OCI-LY7 (cell line): Measurements from ENCODE around the gene ETV7. TPM values are rescaled to one million over a fixed set of nuclear protein-coding genes. Genes with fewer than 3 reads are reported as not detected.

Experiments
- BruUV-seq: library from RNA; stranded (reverse); fragments of 400-500 nt; replicated peaks from 2 replicates; lab custom pipeline; 2021; lab: Mats Ljungman, UMichigan
- CTCF ChIA-PET: fragments of 300-600 bp; sonication (Branson Sonifier 250); formaldehyde crosslinking; loops from one replicate; lab custom pipeline; 2022; ENCODE audit warnings: antibody characterized with exemption; ENCODE audit not compliant: unreplicated experiment; lab: Charles Lee
- POLR2A ChIA-PET: fragments of 300-600 bp; sonication (Branson Sonifier 250); formaldehyde crosslinking; loops from one replicate; lab custom pipeline; 2022; ENCODE audit warnings: antibody characterized with exemption; lab: Charles Lee
- DNase-seq: peaks from one replicate; pipeline ENCODE4 v3.0.0-alpha.2; 2015; ENCODE audit warnings: low spot score
- H2AFZ ChIP-seq: fragments of 200-600 bp; sonication (generic), shearing (Covaris generic); 2 replicates; pipeline ENCODE4 v1.6.1; 2014; ENCODE audit warnings: mild to moderate bottlenecking, antibody characterized with exemption, low read length, moderate library complexity
- H3K27ac ChIP-seq: fragments of 200-600 bp; sonication (generic); 2 replicates; pipeline ENCODE4 v1.5.1; 2014; ENCODE audit warnings: mixed run types, low read depth, mild to moderate bottlenecking, moderate library complexity, low read length, inconsistent platforms; ENCODE audit not compliant: poor library complexity, severe bottlenecking
- H3K36me3 ChIP-seq: fragments of 200-600 bp; sonication (generic); 2 replicates; pipeline ENCODE4 v1.6.1; 2014; ENCODE audit warnings: mild to moderate bottlenecking, antibody characterized with exemption, low read length, moderate library complexity, mixed read lengths; ENCODE audit not compliant: insufficient read depth
- H3K4me1 ChIP-seq: fragments of 200-600 bp; sonication (generic); 2 replicates; pipeline ENCODE4 v1.5.1; 2014; ENCODE audit warnings: mild to moderate bottlenecking, low read length; ENCODE audit not compliant: insufficient read depth, poor library complexity, severe bottlenecking
- H3K4me2 ChIP-seq: fragments of 200-600 bp; sonication (generic); 2 replicates; pipeline ENCODE4 v1.6.1; 2014; ENCODE audit warnings: mild to moderate bottlenecking, low read length
- H3K4me3 ChIP-seq: fragments of 200-600 bp; sonication (generic); 2 replicates; pipeline ENCODE4 v1.5.1; 2014; ENCODE audit warnings: mild to moderate bottlenecking, low read depth, low read length; ENCODE audit not compliant: poor library complexity, severe bottlenecking
- H3K79me2 ChIP-seq: fragments of 200-600 bp; sonication (generic); 2 replicates; pipeline ENCODE4 v1.6.1; 2016; ENCODE audit warnings: low read depth, mild to moderate bottlenecking, low read length, moderate library complexity, mixed read lengths; ENCODE audit not compliant: insufficient read depth
- H3K9me2 ChIP-seq: fragments of 200-600 bp; sonication (generic); 2 replicates; pipeline ENCODE4 v1.6.1; 2016; ENCODE audit warnings: mild to moderate bottlenecking, low read length, mixed read lengths; ENCODE audit not compliant: insufficient read depth
- H3K9me3 ChIP-seq: fragments of 200-600 bp; sonication (generic); 2 replicates; pipeline ENCODE4 v1.6.1; 2014; ENCODE audit warnings: mild to moderate bottlenecking, mixed run types, low read length, mixed read lengths
- H4K20me1 ChIP-seq: fragments of 200-600 bp; sonication (generic); 2 replicates; pipeline ENCODE4 v1.6.1; 2014; ENCODE audit warnings: mild to moderate bottlenecking, antibody characterized with exemption, low read length, moderate library complexity, mixed read lengths; ENCODE audit not compliant: insufficient read depth
- CTCF ChIP-seq: fragments of 200-600 bp; sonication (generic); conservative IDR thresholded peaks from 2 replicates; pipeline ENCODE4 v1.5.1; 2014; ENCODE audit warnings: mild to moderate bottlenecking, antibody characterized with exemption, low read length, moderate library complexity, mixed read lengths
- EZH2phosphoT487 ChIP-seq: fragments of 200-600 bp; sonication (generic); IDR thresholded peaks from 2 replicates; pipeline ENCODE4 v1.6.1; 2018; ENCODE audit warnings: low read depth, borderline replicate concordance, mild to moderate bottlenecking, mixed run types, antibody characterized with exemption, low read length, moderate library complexity, mixed read lengths
- intact Hi-C: fragments of 100-400 bp; cut with micrococcal nuclease; formaldehyde crosslinking; loops from one replicate; pipeline ENCODE4 v1.10.0; 2022; ENCODE audit not compliant: unreplicated experiment
- total RNA-seq, 2 experiments: library from RNA; depleted of rRNA in 1 of 2; stranded (reverse); fragments of >200 nt in 1 of 2; shearing (Covaris generic) in 1 of 2; gene quantifications; 2 replicates each; pipeline ENCODE4 v1.2.3, GENCODE V29; 2014 to 2022

Gene ETV7
- total RNA-seq, 2 experiments from 2014 or later = not detected

GRCh38 chr6:36404164-36404563, 16.7 kb upstream of the ETV7 start:
- ChIA-PET CTCF (no interaction called here), POLR2A (interaction anchor here (0.6 to 0.7 kb wide), 4 partner anchors 101 to 314 kb away, joined by 3 to 5 read pairs (median 4); no protein-coding TSS in a partner anchor)
- BruUV-seq = no TSS peak
- intact Hi-C loops = no loop called here
- H3K4me2 ChIP-seq = no peak overlapping the region
- no peak overlapping the region for H2AFZ ChIP-seq
- no peaks in the 10 kb centered on the region for H4K20me1 ChIP-seq
- no peak for DNase-seq
- H3K4me3 ChIP-seq = no peak overlapping the region
- no peaks in the 10 kb centered on the region for H3K79me2 ChIP-seq
- no peak for TF ChIP-seq EZH2phosphoT487
- H3K4me1 ChIP-seq = no peaks in the 10 kb centered on the region
- H3K9me2 ChIP-seq = no peaks in the 10 kb centered on the region
- no peaks in the 10 kb centered on the region for H3K36me3 ChIP-seq
- H3K9me3 ChIP-seq = no peaks in the 10 kb centered on the region
- no peak overlapping the region for H3K27ac ChIP-seq

DNA sequence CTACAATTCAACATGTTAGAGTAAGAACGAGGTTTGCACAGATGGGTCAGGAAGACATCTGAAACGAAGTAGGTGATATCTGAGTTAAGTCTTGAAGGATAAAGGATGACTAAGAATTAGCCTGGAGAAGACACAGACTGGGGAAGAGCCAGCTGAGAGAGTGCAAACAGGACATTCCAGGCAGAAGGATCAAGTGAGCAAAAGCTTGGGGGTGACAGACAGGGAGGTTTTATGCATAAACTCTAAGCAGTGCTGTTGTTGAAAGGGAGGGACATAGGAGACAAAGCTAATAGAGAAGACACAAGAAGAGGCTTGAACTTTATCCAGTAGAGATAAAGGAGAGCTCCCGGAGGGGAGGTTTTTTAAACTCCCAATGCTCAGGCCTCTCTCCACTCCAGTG, 15.0 kb upstream of the ETV7 start:
- intact Hi-C loops = no loop called here
- Histone ChIP-seq H4K20me1 (no peaks in the 10 kb centered on the region), H3K9me3 (0 out of 2 replicates have a peak, but pooled peaks cover 6% of the 10 kb centered on the region), H2AFZ (no peak overlapping the region), H3K9me2 (no peaks in the 10 kb centered on the region), H3K4me1 (no peaks in the 10 kb centered on the region), H3K36me3 (no peaks in the 10 kb centered on the region), H3K79me2 (no peaks in the 10 kb centered on the region), H3K4me3 (no peak overlapping the region), H3K4me2 (no peak overlapping the region), H3K27ac (no peak overlapping the region)
- DNase-seq = no peak
- ChIA-PET CTCF (interaction anchor here (0.6 kb wide), 1 partner anchor 724 kb away, joined by 8 read pairs; no protein-coding TSS in a partner anchor), POLR2A (interaction anchor here (0.6 kb wide), 1 partner anchor 14 kb away, joined by 3 read pairs; no protein-coding TSS in a partner anchor)
- BruUV-seq = no TSS peak
- no peak for TF ChIP-seq CTCF
- TF ChIP-seq EZH2phosphoT487 = no peak

DNA sequence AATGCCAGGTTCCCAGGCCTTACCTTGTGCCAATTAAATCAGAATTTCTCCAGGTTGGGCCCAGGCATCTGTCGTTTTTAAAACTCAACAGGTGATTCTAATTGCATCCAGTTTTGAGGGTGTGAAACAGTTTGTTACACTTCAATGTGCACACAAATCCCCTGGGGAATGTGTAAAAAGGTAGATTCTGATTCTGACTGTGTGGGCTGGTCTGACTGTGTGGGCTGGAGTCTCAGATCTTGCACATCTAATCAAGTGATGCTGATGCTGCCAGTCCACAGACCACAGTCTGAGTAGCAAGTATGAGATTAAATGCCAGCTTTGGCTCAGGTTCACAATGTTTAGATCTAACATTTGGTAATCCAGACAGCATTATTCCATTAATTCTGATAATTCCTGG, 12.5 kb upstream of the ETV7 start:
- no peaks in the 10 kb centered on the region for H4K20me1 ChIP-seq
- DNase-seq = no peak
- 0 out of 2 replicates have a peak, but pooled peaks cover 6% of the 10 kb centered on the region for H3K9me3 ChIP-seq
- intact Hi-C loops = no loop called here
- H3K9me2 ChIP-seq = no peaks in the 10 kb centered on the region
- CTCF ChIA-PET = no interaction called here
- H3K4me3 ChIP-seq = no peak overlapping the region
- no peaks in the 10 kb centered on the region for H3K36me3 ChIP-seq
- no peaks in the 10 kb centered on the region for H3K4me1 ChIP-seq
- TF ChIP-seq EZH2phosphoT487 (no peak), CTCF (no peak)
- no peak overlapping the region for H2AFZ ChIP-seq
- POLR2A ChIA-PET = no interaction called here
- H3K4me2 ChIP-seq = no peak overlapping the region
- H3K79me2 ChIP-seq = no peaks in the 10 kb centered on the region
- no peak overlapping the region for H3K27ac ChIP-seq
- no TSS peak for BruUV-seq
